GM19099 (cell line): ENCODE data around the gene PSPH.

Source experiments
- POLR2A ChIP-seq: IDR thresholded peaks from 3 replicates; pipeline ENCODE4 v1.6.1; 2011; ENCODE audit warnings: low read depth; ENCODE audit not compliant: insufficient read length; ENCODE audit errors: extremely low read depth

The PSPH gene

DNA sequence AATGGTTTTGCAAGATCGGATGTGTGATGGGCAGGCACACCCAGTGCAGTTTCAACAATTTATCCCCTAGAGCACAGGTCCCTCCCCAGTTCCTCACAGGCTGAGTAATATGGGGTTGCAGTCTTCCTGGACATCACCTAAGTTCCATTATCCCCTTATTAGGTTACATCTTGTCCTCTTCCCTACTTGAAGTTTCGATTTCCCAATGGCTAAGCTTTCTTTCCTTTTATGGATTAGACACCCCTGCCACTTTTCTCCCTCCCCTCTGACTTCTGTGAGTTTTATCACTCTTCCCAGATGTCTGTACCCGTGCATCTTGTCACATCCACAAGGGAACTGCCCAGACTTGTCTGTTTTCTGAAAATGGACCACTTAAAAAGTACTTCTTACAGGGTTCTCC lies 89.2 kb downstream of the PSPH start:
- no peak for TF ChIP-seq POLR2A
